ENCODE measurements around the gene LKAAEAR1. TPM values are rescaled to one million over a fixed set of nuclear protein-coding genes. Genes with fewer than 3 reads are reported as not detected.

LKAAEAR1 gene
- total and polyA plus RNA-seq, 2 of the 13 experiments (the other 11 are each of a cell fraction or from before 2014, with no cell fraction given), result not detected

DNA sequence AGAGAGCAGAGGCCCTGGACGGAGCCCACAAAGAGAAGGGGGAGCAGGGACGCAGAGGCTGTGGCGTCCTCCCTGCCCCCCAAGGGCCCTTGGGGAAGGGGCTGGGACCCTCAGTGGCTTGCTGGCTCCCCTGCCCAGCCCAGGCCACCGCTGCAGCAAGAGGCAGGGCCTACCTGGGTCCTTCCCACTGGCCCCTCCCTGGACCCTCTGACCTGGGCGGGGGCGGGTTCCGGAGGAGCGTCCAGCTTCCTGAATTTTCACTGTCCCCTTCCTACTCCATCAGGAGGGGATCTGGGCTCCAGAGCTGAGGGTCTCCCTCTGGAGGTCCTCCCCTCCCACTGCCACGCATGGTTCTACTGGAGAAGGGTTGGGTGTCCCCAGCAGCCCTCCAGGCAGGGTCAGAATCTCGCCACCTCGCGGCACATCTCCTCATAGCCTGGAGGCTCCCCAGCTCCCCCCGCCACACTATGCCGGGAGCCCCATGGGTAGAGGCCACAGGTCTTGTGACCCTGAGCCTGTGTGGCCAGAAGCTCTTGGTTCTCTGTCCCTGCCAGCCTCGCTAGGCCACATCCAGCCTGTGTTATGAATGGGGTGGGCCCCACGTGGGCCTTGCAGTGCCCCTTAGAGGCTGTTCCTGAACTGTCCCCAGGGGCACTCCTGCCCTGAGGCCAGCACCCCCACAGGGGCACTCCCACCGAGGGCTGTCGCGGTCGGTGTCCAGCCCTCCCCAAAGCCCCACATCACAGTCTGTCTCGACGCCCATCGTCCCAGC, 33.8 kb downstream of the LKAAEAR1 start (continued):
- no peak; the same call in none of the 2 replicates for TF ChIP-seq DMAP1 (CRISPR knock-in tag; IDR thresholded peaks at IDR 0.05)
- peak; percentile 85; the same call in 1 of the 2 replicates for TF ChIP-seq ZNF503 (CRISPR knock-in tag; IDR thresholded peaks at IDR 0.05)
- no peak for TF ChIP-seq ZNF530 (CRISPR knock-in tag; IDR thresholded peaks at IDR 0.05; ENCODE audit: low read depth)
- no peak for TF ChIP-seq CREM (IDR thresholded peaks at IDR 0.05)
- TF ChIP-seq CREM (CRISPR knock-in tag; IDR thresholded peaks at IDR 0.05), result no peak
- TF ChIP-seq NFYB (CRISPR knock-in tag; IDR thresholded peaks at IDR 0.05), result no peak
- TF ChIP-seq ZNF431 (CRISPR knock-in tag; IDR thresholded peaks at IDR 0.05; ENCODE audit: borderline replicate concordance, low read depth), result no peak
- 0 out of 2 replicates have a peak, but pooled peaks have one; percentile 65 for TF ChIP-seq NCOA5 (CRISPR knock-in tag; IDR thresholded peaks at IDR 0.05)
- TF ChIP-seq NCOA1 (CRISPR knock-in tag; IDR thresholded peaks at IDR 0.05), result peak; percentile 72; the same call in 1 of the 2 replicates
- no peak for TF ChIP-seq CENPX (CRISPR knock-in tag; IDR thresholded peaks at IDR 0.05)
- no peak for TF ChIP-seq PRDM15 (CRISPR knock-in tag; IDR thresholded peaks at IDR 0.05)
- TF ChIP-seq RAD51 (IDR thresholded peaks at IDR 0.05; ENCODE audit: borderline replicate concordance), result no peak
- no peak; the same call in 1 of the 2 replicates for TF ChIP-seq ZNF230 (CRISPR knock-in tag; IDR thresholded peaks at IDR 0.05)
- peak; percentile 56; the same call in 1 of the 2 replicates for TF ChIP-seq MIER3 (CRISPR knock-in tag; IDR thresholded peaks at IDR 0.05; ENCODE audit: borderline replicate concordance)
- no peak for TF ChIP-seq MBNL3 (CRISPR knock-in tag; conservative IDR thresholded peaks at IDR 0.05)
- no peak for TF ChIP-seq RBM22 (optimal IDR thresholded peaks at IDR 0.05; ENCODE audit: low read length)
- no peak for TF ChIP-seq PAX8 (CRISPR knock-in tag; IDR thresholded peaks at IDR 0.05; ENCODE audit: borderline replicate concordance)
- peak; percentile 15; the same call in 1 of the 2 replicates for TF ChIP-seq ZNF292 (CRISPR knock-in tag; IDR thresholded peaks at IDR 0.05; ENCODE audit: borderline replicate concordance, low read depth)
- peak; percentile 83; the same call in 1 of the 2 replicates for TF ChIP-seq THRA (CRISPR knock-in tag; IDR thresholded peaks at IDR 0.05; ENCODE audit: borderline replicate concordance)
- TF ChIP-seq ZNF557 (CRISPR knock-in tag; IDR thresholded peaks at IDR 0.05), result no peak; the same call in 1 of the 2 replicates
- TF ChIP-seq TOPORS (CRISPR knock-in tag; IDR thresholded peaks at IDR 0.05), result peak; percentile 96
- no peak for TF ChIP-seq ZSCAN31 (CRISPR knock-in tag; IDR thresholded peaks at IDR 0.05; ENCODE audit: low read depth)
- no peak for TF ChIP-seq TEAD3 (CRISPR knock-in tag; optimal IDR thresholded peaks at IDR 0.05; ENCODE audit: borderline replicate concordance)
- peak; percentile 73; the same call in 1 of the 2 replicates for TF ChIP-seq ZSCAN21 (CRISPR knock-in tag; IDR thresholded peaks at IDR 0.05; ENCODE audit: borderline replicate concordance)
- TF ChIP-seq ZKSCAN5 (CRISPR knock-in tag; IDR thresholded peaks at IDR 0.05), result no peak

Measured in HepG2 (cell line).